ENCODE data around the gene LDLR.

LDLR gene

GRCh38 chr19:11089254-11090013 lies at the start of gene LDLR:
Gene LDLR, plus strand, starts transcription at chr19:11089463. Its CDS starts 86 bp downstream, at chr19:11089549.
- DNase-seq = peak; percentile 66

DNA sequence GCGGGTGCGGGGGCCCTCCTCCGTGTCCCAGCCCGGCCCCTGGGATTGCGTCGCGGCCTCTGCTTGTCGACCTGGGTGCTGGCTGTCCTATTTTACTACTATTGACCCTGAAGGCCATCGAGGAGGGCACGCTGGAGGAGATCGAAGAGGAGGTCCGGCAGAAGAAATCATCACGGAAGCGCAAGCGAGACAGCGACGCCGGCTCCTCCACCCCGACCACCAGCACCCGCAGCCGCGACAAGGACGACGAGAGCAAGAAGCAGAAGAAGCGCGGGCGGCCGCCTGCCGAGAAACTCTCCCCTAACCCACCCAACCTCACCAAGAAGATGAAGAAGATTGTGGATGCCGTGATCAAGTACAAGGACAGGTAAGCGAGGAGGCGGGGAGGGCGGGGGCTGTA lies 48.1 kb upstream of the LDLR start:
- DNase-seq = no peak

GRCh38 chr19:11041966-11042627 lies 47.2 kb upstream of the LDLR start:
- DNase-seq = no peak

DNA sequence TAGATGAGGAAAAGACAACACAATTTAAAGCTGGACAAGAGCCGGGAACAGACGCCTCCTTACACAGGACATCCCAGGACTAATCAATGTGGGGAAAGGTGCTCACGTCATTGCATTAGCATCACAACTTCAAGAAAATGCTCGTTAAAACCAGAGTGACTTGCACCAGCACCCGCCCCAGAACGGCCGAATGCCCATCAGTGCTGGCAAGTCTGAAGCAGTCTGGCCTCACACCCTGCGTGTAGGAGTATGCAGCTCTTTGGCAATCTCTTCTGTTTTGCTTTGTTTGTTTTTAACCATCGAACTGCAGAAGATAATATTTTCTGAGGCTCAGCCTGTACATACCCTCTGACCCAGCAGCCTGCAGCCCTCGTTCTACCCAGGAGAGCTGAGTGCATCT lies 44.8 kb upstream of the LDLR start:
- no peak for DNase-seq

GRCh38 chr19:11045536-11045935 lies 43.7 kb upstream of the LDLR start:
- DNase-seq = no peak

GRCh38 chr19:11046605-11047354 lies 42.5 kb upstream of the LDLR start:
- no peak for DNase-seq

GRCh38 chr19:11047866-11048265 lies 41.4 kb upstream of the LDLR start:
- no peak for DNase-seq

- no peak for DNase-seq
Measured at GRCh38 chr19:11050323-11051114, 38.7 kb upstream of the LDLR start.

- DNase-seq = no peak
Measured at GRCh38 chr19:11053817-11054195, 35.5 kb upstream of the LDLR start.

GRCh38 chr19:11054200-11054599 lies 35.1 kb upstream of the LDLR start:
- DNase-seq = no peak

GRCh38 chr19:11054628-11055027 lies 34.6 kb upstream of the LDLR start:
- no peak for DNase-seq

DNA sequence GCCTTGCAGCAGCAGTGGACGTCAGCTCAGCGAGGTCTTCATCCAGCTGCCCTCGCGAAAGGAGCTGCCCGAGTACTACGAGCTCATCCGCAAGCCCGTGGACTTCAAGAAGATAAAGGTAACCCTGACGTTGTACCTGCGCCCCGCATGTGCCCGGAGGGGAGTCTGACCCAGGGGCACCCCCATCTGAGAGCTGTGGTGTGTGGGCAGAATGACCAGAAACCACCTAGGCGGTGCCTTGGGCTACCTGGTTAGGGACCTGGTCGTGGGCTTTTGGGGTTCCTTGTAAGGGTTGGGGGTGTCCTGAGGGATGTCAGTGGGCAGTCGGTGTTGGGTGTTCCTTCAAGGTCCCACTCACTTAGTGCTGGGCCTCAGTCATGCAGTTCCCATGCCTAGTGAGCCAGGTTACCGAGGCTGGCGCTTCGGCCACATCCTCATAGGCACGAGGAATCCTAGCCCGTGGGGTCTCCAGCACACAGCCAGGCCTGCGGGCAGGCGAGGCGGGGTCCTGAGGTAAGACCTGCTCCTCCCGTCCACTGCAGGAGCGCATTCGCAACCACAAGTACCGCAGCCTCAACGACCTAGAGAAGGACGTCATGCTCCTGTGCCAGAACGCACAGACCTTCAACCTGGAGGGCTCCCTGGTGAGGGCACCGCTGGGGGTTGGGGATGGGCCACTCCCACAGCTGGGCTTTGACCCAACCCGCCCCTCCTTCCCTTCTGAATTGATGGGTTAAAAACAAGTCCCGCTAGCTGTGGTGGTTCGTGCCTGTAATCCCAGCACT lies 30.8 kb upstream of the LDLR start:
- no peak for DNase-seq

DNA sequence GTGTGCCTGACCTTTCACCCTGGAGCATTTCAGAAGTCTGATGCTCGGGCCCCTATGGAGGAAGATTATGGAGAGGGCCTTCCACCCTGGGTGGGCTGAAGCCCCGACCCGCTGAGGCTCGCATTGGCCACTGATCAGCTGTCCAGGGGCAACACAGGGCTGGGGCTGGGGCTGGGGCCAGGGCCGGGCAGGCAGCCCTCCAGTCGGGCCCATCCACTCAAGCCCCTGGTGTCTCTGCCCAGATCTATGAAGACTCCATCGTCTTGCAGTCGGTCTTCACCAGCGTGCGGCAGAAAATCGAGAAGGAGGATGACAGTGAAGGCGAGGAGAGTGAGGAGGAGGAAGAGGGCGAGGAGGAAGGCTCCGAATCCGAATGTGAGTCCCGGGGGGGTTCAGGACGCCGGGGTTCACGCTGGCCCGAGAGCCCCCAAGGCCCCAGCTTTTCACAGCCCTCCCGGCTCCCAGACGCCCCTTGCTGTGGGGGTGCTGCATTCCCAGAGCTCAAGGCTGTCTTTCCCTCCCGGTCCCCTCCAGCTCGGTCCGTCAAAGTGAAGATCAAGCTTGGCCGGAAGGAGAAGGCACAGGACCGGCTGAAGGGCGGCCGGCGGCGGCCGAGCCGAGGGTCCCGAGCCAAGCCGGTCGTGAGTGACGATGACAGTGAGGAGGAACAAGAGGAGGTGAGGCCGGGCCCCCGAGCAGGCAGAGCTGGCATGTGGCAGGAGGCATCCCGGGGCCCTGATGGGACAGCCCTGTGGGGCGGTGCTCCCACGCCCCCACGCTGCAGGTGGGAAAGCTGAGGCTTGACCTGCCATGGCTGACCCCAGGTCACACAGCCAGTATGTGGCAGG lies 29.5 kb upstream of the LDLR start:
- DNase-seq = no peak

DNA sequence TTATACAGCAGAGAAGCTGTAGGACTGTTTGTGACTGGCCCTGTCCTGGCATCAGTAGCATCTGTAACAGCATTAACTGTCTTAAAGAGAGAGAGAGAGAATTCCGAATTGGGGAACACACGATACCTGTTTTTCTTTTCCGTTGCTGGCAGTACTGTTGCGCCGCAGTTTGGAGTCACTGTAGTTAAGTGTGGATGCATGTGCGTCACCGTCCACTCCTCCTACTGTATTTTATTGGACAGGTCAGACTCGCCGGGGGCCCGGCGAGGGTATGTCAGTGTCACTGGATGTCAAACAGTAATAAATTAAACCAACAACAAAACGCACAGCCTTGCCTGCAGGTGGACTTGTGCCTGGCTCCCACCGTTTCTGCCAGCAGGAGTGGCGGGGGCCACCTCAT lies 27.3 kb upstream of the LDLR start:
- no peak for DNase-seq

DNA sequence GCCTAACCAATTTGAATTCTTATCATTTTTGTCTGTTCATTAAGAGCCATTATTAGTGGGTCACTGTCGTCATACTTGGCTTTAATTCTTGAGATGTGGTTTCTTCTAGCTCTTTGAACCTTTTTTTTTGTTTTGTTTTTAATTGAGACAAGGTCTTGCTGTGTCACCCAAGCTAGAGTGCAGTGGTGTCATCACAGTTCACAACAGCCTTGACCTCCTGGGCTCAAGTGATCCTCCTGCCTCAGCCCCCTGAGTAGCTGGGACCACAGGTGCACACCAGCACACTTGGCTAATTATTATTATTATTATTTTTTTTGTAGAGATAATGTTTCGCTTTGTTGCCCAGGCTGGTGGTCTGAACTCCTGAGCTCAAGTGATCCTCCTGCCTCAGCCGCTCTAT lies 25.8 kb upstream of the LDLR start:
- no peak for DNase-seq

GRCh38 chr19:11064831-11065303 lies 24.4 kb upstream of the LDLR start:
- DNase-seq = no peak

GRCh38 chr19:11066326-11066725 lies 22.9 kb upstream of the LDLR start:
- DNase-seq = no peak

DNA sequence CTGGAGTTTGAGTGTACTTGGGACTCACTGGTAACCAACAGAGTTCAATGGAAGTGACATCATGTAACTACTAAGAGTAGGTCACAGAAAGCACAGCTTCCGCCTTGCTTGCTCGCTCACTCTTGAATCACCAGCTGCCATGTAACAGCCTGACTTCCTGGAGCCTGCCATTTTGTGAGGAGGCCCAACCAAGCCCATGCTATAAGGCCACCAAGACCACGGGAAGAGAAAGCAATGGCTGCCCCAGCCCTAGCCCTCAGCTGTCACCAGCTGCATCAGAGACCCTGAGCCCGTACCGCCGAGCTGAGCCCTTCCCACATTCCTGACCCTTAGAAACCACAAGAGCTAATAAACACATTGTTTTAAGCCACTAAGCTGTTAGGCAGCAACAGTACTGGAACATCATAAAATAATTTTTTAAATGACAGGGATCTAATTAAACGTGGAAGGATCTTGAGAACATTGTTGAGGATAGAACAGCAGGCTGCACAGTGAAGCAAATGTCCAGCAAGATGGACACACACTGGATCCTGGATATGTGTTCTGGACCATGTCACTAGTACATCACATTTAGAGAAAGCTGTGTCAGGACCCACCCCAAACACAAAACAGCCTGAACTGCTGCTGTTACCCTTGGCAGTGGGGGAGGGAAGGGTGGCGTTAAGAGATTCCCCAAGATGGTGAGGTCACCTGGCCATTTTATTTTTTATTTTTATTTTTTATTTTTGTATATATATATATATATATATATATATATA lies 21.7 kb upstream of the LDLR start:
- no peak for DNase-seq

GRCh38 chr19:11069561-11069960 lies 19.7 kb upstream of the LDLR start:
- no peak for DNase-seq

DNA sequence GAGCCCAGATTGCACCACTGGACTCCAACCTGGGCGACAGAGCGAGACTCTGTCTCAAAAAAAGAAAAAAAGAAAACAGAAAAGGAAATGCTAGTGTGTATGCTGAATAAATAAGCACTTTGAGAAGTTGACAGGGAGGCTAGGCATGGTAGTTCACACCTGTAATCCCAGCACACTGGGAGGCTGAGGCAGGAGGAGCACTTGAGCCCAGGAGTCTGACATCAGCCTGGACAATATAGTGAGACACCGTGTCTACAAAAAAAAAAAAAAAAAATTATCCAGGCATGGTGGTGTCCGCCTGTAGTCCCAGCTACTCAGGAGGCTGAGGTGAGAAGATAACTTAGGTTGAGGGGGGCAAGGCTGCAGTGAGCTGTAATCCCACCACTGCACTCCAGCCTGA lies 19.1 kb upstream of the LDLR start:
- DNase-seq = no peak

Data from activated CD4-positive, CD25-positive, alpha-beta regulatory T cell treated with anti-CD3 and anti-CD28 coated beads, Interleukin-2, amount 50 U/mL, for 72 hours (primary cell).